SK-MEL-5 (cell line): ENCODE data around the gene ZNF716. TPM values are rescaled to one million over a fixed set of nuclear protein-coding genes. Genes with fewer than 3 reads are reported as not detected.
A peak's percentile ranks its signal among the peaks of the same experiment; 100 is the strongest.
"Not testable (repeated sequence)": the region's sequence is repeated elsewhere in the genome, so short reads cannot be mapped to it uniquely, and the experiment has no call there.

Experiments used
- DNase-seq: peaks from one replicate; pipeline ENCODE4 v3.0.0-alpha.2; 2016; ENCODE audit warnings: low read depth, low spot score
- in situ Hi-C: cut with HindIII; loops from 2 replicates; pipeline ENCODE4 v1.10.0; 2016; ENCODE audit warnings: low sequenced_read_pairs, high pct_unique_total_duplicates, low pct_unique_long_range_greater_than_20kb
- polyA plus RNA-seq, 2 experiments: library from polyadenylated mRNA; depleted of rRNA; stranded (reverse); fragments of >200 nt; gene quantifications; 2 replicates each; pipeline ENCODE4 v1.2.3, GENCODE V29; 2015
- total RNA-seq: library from RNA; depleted of rRNA; stranded (reverse); fragments of >200 nt; shearing (Covaris generic); gene quantifications from 2 replicates; pipeline ENCODE4 v1.2.3, GENCODE V29; 2014; rRNA removed

Gene ZNF716
- not detected in 2 replicates for total RNA-seq
- not detected in 2 replicates for polyA plus RNA-seq (2015; cell fraction: cytosol; rRNA removed)
- polyA plus RNA-seq (2015; cell fraction: nucleus; rRNA removed), result not detected in 2 replicates

GRCh38 chr7:57449904-57450303, at the start of gene ZNF716:
Gene ZNF716 (plus strand): TSS chr7:57450177. CDS start chr7:57450289, 112 bp downstream.
- no peak for DNase-seq
- in situ Hi-C loops, result no loop called here

- DNase-seq, result no peak
- in situ Hi-C loops, result no loop called here
Observed at GRCh38 chr7:57400531-57401155, 49.3 kb upstream of the ZNF716 start.

GRCh38 chr7:57403051-57403450, 46.9 kb upstream of the ZNF716 start:
- in situ Hi-C loops, result not testable (repeated sequence)

GRCh38 chr7:57403601-57404342, 46.2 kb upstream of the ZNF716 start:
- in situ Hi-C loops, result no loop called here
- DNase-seq, result no peak

More at GRCh38 chr7:57403051-57403450, 46.9 kb upstream of the ZNF716 start:
- not testable (repeated sequence) for DNase-seq

- DNase-seq, result no peak
- in situ Hi-C loops, result no loop called here
Observed at GRCh38 chr7:57404343-57404966, 45.5 kb upstream of the ZNF716 start.

- in situ Hi-C loops, result no loop called here
Observed at GRCh38 chr7:57404967-57405421, 45.0 kb upstream of the ZNF716 start.

GRCh38 chr7:57407125-57407524, 42.9 kb upstream of the ZNF716 start:
- DNase-seq, result no peak
- in situ Hi-C loops, result no loop called here

More at GRCh38 chr7:57404967-57405421, 45.0 kb upstream of the ZNF716 start:
- no peak for DNase-seq

- in situ Hi-C loops, result no loop called here
- no peak for DNase-seq
Observed at GRCh38 chr7:57412168-57412567, 37.8 kb upstream of the ZNF716 start.

GRCh38 chr7:57412618-57413017, 37.4 kb upstream of the ZNF716 start:
- DNase-seq, result no peak
- in situ Hi-C loops, result no loop called here

GRCh38 chr7:57413529-57414398, 36.2 kb upstream of the ZNF716 start:
- no peak for DNase-seq
- in situ Hi-C loops, result no loop called here

GRCh38 chr7:57414415-57414814, 35.6 kb upstream of the ZNF716 start:
- in situ Hi-C loops, result no loop called here
- no peak for DNase-seq

- in situ Hi-C loops, result no loop called here
- no peak for DNase-seq
Observed at GRCh38 chr7:57414852-57415251, 35.1 kb upstream of the ZNF716 start.

GRCh38 chr7:57415326-57415725, 34.7 kb upstream of the ZNF716 start:
- in situ Hi-C loops, result no loop called here
- DNase-seq, result no peak

- in situ Hi-C loops, result no loop called here
Observed at GRCh38 chr7:57415730-57416129, 34.2 kb upstream of the ZNF716 start.

GRCh38 chr7:57416601-57417358, 33.2 kb upstream of the ZNF716 start:
- in situ Hi-C loops, result no loop called here
- DNase-seq, result no peak

More at GRCh38 chr7:57415730-57416129, 34.2 kb upstream of the ZNF716 start:
- DNase-seq, result no peak

- no peak for DNase-seq
- in situ Hi-C loops, result no loop called here
Observed at GRCh38 chr7:57417736-57418135, 32.2 kb upstream of the ZNF716 start.

GRCh38 chr7:57423768-57424167, 26.2 kb upstream of the ZNF716 start:
- in situ Hi-C loops, result no loop called here

More at GRCh38 chr7:57423768-57424167, 26.2 kb upstream of the ZNF716 start:
- peak; percentile 13 for DNase-seq
